ENCODE measurements around the gene ICOSLG.

GRCh38 chr21:44260791-44261631 lies 20.3 kb upstream of the ICOSLG start:
- TF ChIP-seq CTCF (IDR thresholded peaks at IDR 0.05; ENCODE audit: insufficient read depth, low read length), result no peak
- TF ChIP-seq, protein P1, sequence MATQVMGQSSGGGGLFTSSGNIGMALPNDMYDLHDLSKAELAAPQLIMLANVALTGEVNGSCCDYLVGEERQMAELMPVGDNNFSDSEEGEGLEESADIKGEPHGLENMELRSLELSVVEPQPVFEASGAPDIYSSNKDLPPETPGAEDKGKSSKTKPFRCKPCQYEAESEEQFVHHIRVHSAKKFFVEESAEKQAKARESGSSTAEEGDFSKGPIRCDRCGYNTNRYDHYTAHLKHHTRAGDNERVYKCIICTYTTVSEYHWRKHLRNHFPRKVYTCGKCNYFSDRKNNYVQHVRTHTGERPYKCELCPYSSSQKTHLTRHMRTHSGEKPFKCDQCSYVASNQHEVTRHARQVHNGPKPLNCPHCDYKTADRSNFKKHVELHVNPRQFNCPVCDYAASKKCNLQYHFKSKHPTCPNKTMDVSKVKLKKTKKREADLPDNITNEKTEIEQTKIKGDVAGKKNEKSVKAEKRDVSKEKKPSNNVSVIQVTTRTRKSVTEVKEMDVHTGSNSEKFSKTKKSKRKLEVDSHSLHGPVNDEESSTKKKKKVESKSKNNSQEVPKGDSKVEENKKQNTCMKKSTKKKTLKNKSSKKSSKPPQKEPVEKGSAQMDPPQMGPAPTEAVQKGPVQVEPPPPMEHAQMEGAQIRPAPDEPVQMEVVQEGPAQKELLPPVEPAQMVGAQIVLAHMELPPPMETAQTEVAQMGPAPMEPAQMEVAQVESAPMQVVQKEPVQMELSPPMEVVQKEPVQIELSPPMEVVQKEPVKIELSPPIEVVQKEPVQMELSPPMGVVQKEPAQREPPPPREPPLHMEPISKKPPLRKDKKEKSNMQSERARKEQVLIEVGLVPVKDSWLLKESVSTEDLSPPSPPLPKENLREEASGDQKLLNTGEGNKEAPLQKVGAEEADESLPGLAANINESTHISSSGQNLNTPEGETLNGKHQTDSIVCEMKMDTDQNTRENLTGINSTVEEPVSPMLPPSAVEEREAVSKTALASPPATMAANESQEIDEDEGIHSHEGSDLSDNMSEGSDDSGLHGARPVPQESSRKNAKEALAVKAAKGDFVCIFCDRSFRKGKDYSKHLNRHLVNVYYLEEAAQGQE (IDR thresholded peaks at IDR 0.05; ENCODE audit: insufficient replicate concordance, low read depth), result no peak

Data from HL-60 (cell line).